Choroid plexus epithelial cell (primary cell): ENCODE data around the gene SH3GL3.

Source experiments
- DNase-seq: peaks from one replicate; pipeline ENCODE4 v3.0.0-alpha.2; 2010; ENCODE audit warnings: low read depth
- H3K4me3 ChIP-seq: 2 replicates; pipeline ENCODE4 v1.5.1; 2011; ENCODE audit warnings: low read depth, mild to moderate bottlenecking, control low read depth, low read length, moderate library complexity
- TF ChIP-seq, protein P1 (sequence below): conservative IDR thresholded peaks from 2 replicates; pipeline ENCODE4 v1.5.1; 2011; ENCODE audit warnings: low read depth, mild to moderate bottlenecking, control low read depth, inconsistent platforms, low read length, moderate library complexity

The SH3GL3 gene

DNA sequence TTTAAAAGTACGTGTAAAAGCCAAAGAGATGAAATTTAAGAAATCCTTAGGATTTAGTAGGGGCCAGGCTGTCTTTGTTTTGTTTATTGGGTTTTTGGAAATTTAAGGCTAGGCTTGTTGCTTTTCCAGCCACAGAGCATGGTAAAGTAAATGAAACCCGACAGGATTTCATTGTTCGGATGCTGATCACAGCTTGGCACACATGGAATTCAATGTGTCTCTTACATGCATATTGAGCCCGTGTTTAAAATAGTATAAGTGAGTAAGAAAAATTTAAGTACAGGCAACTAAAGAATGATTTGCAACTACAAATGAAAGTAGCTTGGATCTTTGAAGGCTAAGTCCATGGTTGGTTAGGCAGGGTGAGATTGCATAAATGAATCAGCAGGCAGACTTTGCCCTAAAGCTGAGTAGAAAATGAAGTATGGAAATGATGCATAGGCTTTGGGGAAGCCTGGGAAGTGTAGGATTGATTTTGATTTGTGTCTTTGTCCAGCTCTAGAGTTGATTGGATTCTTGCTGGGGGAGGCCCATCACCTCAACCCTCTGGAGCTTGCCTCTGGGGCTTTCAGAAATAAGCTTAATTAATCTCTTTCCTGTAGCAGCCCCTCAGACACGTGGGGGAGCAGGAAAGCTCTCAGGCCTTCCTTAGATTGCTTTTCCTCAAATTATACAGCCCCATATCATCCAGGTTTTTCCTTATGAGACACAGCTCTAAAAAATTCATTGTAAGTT lies 138.6 kb downstream of the SH3GL3 start:
- DNase-seq, result no peak
- no peak overlapping the region for H3K4me3 ChIP-seq
- TF ChIP-seq, protein P1, sequence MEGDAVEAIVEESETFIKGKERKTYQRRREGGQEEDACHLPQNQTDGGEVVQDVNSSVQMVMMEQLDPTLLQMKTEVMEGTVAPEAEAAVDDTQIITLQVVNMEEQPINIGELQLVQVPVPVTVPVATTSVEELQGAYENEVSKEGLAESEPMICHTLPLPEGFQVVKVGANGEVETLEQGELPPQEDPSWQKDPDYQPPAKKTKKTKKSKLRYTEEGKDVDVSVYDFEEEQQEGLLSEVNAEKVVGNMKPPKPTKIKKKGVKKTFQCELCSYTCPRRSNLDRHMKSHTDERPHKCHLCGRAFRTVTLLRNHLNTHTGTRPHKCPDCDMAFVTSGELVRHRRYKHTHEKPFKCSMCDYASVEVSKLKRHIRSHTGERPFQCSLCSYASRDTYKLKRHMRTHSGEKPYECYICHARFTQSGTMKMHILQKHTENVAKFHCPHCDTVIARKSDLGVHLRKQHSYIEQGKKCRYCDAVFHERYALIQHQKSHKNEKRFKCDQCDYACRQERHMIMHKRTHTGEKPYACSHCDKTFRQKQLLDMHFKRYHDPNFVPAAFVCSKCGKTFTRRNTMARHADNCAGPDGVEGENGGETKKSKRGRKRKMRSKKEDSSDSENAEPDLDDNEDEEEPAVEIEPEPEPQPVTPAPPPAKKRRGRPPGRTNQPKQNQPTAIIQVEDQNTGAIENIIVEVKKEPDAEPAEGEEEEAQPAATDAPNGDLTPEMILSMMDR, result no peak

DNA sequence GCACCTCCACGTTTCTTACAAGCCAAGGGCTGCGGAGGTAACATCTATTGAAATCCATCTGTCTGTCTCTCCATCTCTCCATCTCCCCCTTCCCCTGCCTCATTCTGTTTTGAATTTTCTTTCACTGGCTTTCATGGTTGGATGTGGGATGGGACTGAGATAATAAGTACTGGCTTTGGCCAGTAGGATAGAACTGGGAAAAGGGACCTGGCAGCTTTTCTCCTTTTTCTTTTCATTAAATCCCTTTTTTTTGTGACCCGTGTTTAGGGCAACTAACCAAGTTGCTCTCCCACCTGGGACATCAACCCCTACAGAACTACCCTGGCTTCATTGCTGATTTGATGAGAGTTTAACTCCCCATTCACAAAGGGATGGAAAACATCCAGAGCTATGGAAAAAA lies 139.9 kb downstream of the SH3GL3 start:
- DNase-seq, result no peak
- TF ChIP-seq, protein P1, result no peak
- H3K4me3 ChIP-seq, result no peak overlapping the region

DNA sequence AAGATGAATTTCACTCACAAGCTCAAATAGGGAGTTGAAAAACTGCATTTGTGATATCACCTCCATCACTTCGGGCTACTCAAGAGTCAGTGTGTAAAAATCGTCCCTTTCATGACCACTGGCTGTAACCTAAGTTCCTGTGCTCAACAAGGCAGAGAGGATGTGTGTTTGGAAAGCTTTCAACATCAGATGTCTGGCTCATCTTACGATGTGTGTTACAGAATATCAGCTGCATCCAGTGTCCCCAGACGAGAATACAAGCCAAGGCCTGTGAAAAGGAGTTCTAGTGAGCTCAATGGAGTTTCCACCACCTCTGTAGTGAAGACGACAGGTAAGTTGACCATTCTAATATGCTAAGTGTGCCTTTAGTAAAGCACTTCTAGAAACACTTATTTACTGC lies 141.3 kb downstream of the SH3GL3 start:
- TF ChIP-seq, protein P1, result no peak
- H3K4me3 ChIP-seq, result no peak overlapping the region

DNA sequence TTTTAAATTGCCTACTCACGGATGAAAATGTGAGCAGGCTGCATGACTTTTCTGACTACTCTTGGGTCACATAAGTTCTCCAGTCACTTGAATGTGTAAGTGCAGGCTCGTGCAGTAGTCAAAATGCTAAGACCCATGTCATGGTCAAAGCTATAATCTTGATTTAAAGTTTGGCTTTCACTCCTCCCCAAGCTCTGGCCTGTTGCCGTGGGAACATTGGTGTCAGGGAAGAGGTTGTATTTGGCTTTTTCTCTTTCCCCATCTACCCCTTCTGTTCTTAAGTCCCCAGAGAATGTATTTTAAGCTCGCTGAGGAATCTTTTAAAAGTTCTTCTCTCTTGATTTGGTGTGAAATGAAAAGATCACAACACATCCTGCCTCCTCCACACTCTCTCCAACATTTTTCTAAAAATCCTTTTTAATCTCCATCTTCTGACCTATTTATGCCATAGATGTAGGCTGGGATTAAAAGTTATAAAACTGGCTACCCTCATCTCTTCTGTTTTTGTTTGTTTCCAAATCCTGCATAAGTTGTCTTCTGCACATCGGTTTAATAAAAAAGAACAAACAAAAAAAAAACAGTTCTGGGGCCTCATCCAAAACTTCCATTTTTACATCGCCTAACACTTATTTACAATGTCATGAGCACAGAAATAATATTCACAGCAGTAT lies 145.4 kb downstream of the SH3GL3 start:
- DNase-seq, result no peak
- TF ChIP-seq, protein P1, result no peak
- no peak overlapping the region for H3K4me3 ChIP-seq

More for the DNA sequence above, 141.3 kb downstream of the SH3GL3 start:
- DNase-seq, result no peak

DNA sequence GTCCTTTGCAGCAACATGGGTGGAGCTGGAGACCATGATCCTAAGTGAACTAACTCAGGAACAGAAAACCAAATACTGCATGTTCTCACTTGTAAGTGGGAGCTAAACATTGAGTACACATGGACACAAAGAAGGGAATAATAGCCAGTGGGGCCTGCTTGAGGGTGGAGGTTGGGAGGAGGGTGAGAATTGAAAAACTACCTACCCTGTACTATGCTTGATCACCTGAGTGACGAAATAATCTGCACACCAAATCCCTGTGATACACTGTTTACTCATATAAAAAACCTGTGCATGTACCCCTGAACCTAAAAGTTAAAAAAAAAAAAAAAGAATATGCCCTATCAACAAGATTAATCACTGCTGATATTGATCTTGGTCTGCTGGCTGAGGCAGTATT lies 148.1 kb downstream of the SH3GL3 start:
- H3K4me3 ChIP-seq, result no peak overlapping the region
- TF ChIP-seq, protein P1, result no peak
- DNase-seq, result no peak

DNA sequence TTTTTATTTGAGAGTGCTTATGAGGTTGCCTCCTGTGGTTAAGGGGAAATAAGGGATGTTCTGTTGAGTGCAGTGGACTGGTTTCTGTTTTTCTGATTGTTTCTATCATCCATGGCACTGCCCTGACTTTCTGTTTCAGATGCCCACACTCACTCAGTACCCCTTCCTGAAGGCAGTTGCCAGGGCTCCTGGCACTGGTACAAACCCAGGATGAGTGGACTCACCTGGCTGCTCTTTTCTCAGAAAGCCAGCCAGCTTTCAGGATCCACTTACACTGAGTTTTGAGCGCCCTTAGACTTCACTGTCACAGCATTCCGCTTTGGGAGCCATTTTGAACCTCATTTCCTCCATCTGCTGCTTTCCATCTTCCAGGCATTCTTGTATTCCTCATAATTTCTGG lies 150.9 kb downstream of the SH3GL3 start:
- DNase-seq, result no peak
- TF ChIP-seq, protein P1, result no peak
- H3K4me3 ChIP-seq, result no peak overlapping the region

DNA sequence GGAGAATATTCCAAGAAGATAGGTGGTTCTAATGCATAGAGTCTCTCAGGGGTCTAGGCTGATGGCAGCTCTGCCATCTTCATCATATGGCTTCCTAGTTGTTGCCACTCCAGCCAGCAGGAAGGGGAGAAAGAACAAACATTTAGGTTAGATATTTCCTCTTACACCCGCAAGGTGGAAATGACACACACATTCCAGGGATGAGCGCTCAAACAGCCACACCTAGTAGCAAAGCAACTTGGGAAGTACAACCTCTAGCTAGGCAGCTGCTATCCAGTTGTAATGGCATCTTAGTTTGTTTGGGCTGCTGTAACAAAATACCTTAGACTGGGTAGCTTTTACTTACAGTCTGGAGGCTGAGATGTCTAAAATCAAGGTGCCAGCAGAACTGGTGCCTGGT lies 154.9 kb downstream of the SH3GL3 start:
- TF ChIP-seq, protein P1, result no peak
- DNase-seq, result no peak
- H3K4me3 ChIP-seq, result no peak overlapping the region
